ES-I3 (cell line): ENCODE results near the gene MZT2A.
"Not testable (repeated sequence)": the region's sequence is repeated elsewhere in the genome, so short reads cannot be mapped to it uniquely, and the experiment has no call there.

Source experiments
- H3K36me3 ChIP-seq: 2 replicates; pipeline ENCODE4 v1.6.1; 2013; ENCODE audit warnings: mild to moderate bottlenecking, low read length, control low read depth, moderate library complexity; ENCODE audit not compliant: insufficient read depth
- H3K4me1 ChIP-seq: 2 replicates; pipeline ENCODE4 v1.6.1; 2013; ENCODE audit warnings: mild to moderate bottlenecking, control low read depth, low read length; ENCODE audit not compliant: insufficient read depth
- H3K9ac ChIP-seq: 2 replicates; pipeline ENCODE4 v1.6.1; 2013; ENCODE audit warnings: low read depth, mild to moderate bottlenecking, low read length, moderate library complexity
- H3K9me3 ChIP-seq: 2 replicates; pipeline ENCODE4 v1.6.1; 2013; ENCODE audit warnings: mild to moderate bottlenecking, low read length, moderate library complexity; ENCODE audit not compliant: control insufficient read depth, insufficient read depth

MZT2A gene

DNA sequence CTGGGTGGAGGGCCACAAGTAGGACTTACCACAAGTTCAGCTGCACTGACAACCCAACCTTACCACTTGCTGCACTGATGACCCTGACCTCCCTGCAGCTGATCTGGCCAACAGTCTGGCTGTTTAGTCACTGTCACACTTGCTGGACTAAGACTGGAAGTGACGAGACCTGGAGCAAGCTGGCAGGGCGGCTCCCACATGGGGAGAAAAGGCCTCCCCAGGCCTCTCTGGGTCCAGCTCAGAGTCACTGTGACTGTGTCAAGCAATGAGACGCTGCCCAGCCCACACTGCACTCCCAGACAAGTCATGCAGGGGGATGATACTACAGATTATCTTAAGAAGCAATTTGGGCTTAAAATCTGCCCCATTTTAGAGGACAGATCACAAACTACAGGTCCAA lies 21.3 kb downstream of the MZT2A start:
- H3K9ac ChIP-seq, H3K4me1 ChIP-seq, H3K9me3 ChIP-seq, H3K36me3 ChIP-seq: not testable (repeated sequence)

DNA sequence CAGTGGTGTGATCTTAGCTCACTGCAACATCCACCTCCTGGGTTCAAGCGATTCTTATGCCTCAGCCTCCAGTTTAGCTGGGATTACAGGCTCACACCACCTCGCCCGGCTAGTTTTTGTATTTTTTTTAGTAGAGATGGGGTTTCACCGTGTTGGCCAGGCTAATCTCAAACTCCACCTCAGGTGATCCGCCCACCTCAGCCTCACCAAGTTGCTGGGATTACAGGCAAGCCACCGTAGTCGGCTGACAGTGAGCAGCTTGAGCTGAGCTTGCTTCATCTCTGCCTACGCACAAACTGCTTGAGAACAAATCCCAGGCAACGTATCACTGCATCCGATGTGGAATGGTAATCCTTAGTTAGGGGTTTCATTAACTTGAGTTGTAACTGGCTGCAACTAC lies 24.5 kb downstream of the MZT2A start:
- not testable (repeated sequence) for H3K9me3 ChIP-seq, H3K4me1 ChIP-seq, H3K36me3 ChIP-seq, H3K9ac ChIP-seq

DNA sequence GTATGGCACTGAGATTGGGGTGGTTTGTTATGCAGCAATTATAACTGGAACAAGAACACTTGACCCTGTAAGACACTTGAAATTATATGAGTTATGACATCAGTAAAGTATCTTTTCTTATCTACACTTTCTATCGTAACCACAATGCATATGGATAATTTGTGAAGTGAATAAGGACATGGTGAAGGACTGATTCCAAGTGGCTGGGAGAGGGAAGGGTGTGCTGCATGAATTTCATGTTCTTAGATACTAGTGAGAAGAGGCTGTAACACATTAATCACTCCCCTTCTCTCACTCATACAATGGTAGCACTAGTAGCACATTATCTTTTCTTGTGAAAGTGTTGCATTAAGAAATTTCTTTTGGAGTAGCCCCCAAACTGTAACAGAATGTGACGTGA lies 37.3 kb downstream of the MZT2A start:
- H3K9me3 ChIP-seq, H3K4me1 ChIP-seq: not testable (repeated sequence)

DNA sequence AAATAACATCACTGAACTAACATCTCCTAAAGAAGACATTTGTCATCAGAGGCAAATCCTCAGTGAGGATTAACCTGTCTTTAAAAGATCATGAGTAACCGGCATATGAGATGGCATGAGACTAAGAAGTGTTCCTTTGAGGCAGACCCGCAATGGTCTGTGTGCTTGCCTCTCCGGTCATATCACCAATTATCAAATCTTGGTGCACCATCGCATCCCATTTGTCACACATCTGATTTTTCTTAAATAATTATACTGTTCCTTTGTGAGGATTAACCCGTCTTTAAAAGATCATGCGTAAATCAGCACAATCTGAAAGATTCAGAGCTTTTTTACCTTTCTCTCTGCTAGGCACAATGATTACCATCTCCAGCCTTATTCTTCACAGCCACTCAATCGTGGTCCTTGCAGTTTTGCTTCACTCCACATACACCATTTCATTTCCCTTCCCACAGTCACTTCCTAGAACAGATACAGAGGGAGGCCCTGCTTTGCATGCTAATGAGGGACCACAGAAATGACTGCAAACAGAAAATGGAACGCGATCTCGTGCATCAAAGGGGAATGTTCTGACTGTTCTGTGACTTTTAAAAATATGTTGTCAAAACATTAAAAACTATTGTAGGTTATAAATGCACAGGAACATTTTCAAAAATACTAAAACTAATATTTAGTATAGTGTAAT lies 40.8 kb downstream of the MZT2A start:
- not testable (repeated sequence) for H3K4me1 ChIP-seq, H3K9ac ChIP-seq, H3K9me3 ChIP-seq, H3K36me3 ChIP-seq

More for the DNA sequence above, 37.3 kb downstream of the MZT2A start:
- H3K9ac ChIP-seq, H3K36me3 ChIP-seq: not testable (repeated sequence)

DNA sequence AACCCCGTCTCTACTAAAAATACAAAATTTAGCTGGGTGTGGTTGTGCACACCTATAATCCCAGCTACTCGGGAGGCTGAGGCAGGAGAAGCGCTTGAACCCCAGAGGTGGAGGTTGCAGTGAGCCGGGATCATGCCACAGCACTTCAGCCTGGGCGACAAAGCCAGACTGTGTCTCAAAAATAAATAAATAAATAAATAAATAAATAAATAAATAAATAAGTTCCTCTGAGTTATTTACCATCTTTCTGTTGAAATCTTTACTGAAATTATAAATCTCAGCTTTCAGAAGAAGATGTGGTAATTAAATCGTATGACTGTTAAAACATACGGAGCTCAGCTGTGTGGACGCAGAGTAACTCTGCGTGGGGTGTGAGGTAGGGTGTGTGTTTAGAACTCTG lies 44.2 kb downstream of the MZT2A start:
- H3K4me1 ChIP-seq, H3K9ac ChIP-seq, H3K36me3 ChIP-seq, H3K9me3 ChIP-seq: not testable (repeated sequence)

DNA sequence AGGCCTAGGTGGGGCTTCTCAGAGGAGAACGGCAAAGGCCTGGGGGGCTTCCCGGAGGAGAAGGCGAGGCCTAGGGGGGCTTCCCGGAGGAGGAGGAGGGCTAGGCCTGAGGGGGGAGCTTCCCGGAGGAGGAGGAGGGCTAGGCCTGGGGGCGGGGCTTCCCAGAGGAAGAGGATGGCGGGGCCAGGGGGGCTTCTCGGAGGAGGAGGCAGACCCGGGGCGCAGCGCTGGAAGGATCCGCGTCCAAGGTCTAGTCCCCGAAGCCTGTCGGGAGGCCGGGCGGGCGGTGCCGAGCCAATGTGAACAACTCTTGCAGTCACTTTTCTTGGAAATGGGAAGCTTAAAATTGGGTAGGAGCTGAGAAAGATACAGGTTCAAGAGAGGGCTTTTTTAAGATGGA lies 46.3 kb downstream of the MZT2A start:
- no peaks in the 10 kb centered on the region for H3K4me1 ChIP-seq
- H3K9ac ChIP-seq: no peak overlapping the region
- no peaks in the 10 kb centered on the region for H3K9me3 ChIP-seq
- H3K36me3 ChIP-seq: no peaks in the 10 kb centered on the region

DNA sequence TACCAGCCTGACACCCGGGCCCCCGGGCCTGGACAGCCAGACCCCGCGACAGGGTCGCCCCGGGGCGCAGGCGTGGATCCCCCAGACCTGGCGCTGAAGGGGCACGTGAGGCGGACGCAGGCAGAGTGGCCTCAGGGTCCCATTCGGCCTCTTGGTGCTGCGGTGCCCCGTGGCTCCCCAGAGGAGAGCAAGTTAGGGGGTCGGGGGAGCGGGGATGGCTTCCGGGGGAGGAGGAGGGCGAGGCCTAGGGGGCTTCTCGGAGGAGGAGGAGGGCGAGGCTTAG lies 46.7 kb downstream of the MZT2A start:
- H3K9ac ChIP-seq, H3K4me1 ChIP-seq, H3K9me3 ChIP-seq, H3K36me3 ChIP-seq: not testable (repeated sequence)

DNA sequence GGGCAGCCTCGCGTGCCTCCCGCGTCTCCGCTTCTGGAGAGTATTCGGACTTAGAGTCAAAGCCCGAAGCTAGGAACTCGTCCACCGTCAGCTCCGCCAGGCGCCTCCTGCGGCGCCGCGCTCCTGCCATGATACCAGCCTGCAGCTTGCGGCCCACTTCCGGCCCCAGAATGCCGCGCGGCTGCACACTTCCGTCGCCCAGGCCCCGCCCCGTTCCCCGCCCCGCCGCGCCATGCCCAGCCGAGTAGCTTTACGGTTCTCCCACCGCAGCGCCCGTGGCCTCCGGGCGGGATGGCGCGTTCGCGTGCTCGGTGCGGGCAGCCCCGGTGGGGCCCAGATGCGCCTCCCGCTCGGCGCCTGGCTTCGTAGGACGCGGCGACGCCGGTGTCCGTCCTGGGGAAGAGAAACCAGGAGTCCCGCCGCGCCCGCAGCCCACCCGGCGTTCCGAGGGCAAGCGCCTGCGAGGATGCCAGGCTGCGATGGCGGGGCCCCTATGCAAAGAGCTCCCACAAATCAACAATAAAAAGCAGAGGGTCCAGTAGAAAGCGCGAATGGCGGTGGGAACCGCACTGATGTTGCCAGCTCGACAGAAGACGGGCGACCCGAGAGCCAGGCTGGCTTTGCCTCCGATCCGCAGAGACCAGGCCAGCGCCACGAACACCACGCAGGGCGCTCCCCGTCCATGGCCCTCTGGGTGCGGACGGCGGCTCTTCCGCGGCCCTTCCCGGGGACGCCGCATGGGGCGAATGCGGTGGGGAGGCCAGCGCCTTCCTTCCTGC lies 47.3 kb downstream of the MZT2A start:
- not testable (repeated sequence) for H3K4me1 ChIP-seq, H3K9ac ChIP-seq, H3K9me3 ChIP-seq, H3K36me3 ChIP-seq

DNA sequence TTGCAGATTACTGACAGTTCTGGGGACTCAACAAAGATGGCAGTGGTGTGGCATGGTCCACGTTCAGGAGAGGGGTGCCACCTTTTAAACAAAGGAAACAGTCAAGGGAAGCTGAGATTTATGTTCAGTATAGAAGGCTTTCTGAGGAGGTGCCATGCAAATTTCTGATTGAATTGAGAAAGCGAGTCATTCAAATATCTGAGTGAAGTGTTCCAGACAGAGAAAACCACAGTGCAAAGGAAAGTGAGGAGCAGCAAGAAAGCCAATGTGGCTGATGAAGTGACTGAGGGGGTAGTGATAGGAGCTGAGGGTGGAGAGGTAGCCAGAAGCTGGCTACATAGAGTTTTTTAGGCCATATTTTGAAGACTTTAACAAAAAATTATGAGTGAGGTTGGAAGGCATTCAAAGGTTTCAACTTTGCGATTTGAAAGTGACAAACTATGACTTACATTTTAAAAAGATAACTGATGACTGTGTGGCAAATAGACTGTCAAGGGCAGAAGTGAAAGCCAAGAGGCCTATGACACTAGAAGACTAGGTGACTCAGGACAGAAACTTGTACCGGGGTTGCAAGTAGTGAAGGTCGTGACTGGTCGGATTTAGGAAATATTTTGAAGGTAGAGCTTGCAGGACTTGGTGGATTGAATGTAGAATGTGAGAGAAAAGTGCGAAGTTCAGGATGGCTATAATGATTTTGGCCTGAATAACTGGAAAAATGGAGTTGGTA lies 51.3 kb downstream of the MZT2A start:
- not testable (repeated sequence) for H3K9ac ChIP-seq, H3K9me3 ChIP-seq, H3K36me3 ChIP-seq, H3K4me1 ChIP-seq
